Measurements from ENCODE around the gene ECI1. TPM values are rescaled to one million over a fixed set of nuclear protein-coding genes. Genes with fewer than 3 reads are reported as not detected.
A peak's percentile ranks its signal among the peaks of the same experiment; 100 is the strongest.

ECI1 gene
- total and polyA plus RNA-seq, 2 of the 13 experiments (the other 11 are each of a cell fraction or from before 2014, with no cell fraction given): 82.0 to 102 TPM

GRCh38 chr16:2267913-2268666, 16.7 kb upstream of the ECI1 start, which contains the start of gene RNPS1 (continued):
- TF ChIP-seq SMYD3 (CRISPR knock-in tag; IDR thresholded peaks at IDR 0.05) (0 out of 2 replicates have a peak, but pooled peaks have one; percentile 51), SETDB1 (CRISPR knock-in tag; IDR thresholded peaks at IDR 0.05; ENCODE audit: borderline replicate concordance) (no peak), PRDM15 (CRISPR knock-in tag; IDR thresholded peaks at IDR 0.05) (no peak), ZNF180 (CRISPR knock-in tag; IDR thresholded peaks at IDR 0.05; ENCODE audit: borderline replicate concordance, low read depth) (no peak), ZIK1 (CRISPR knock-in tag; IDR thresholded peaks at IDR 0.05; ENCODE audit: borderline replicate concordance, low read depth) (peak; percentile 65; the same call in 1 of the 2 replicates), ZNF776 (CRISPR knock-in tag; IDR thresholded peaks at IDR 0.05) (peak; percentile 80), DDIT3 (CRISPR knock-in tag; IDR thresholded peaks at IDR 0.05) (no peak), ZNF121 (CRISPR knock-in tag; IDR thresholded peaks at IDR 0.05) (0 out of 2 replicates have a peak, but pooled peaks have one; percentile 8), NFE2L2 (IDR thresholded peaks at IDR 0.05; ENCODE audit: low read length) (no peak), HNF4A (CRISPR knock-in tag; IDR thresholded peaks at IDR 0.05) (peak; percentile 43; the same call in 1 of the 2 replicates), EZH2 (conservative IDR thresholded peaks at IDR 0.05; ENCODE audit: low read depth, low read length) (no peak), HCFC1 (IDR thresholded peaks at IDR 0.05; ENCODE audit: low read depth, low read length) (peak; percentile 69), ZNF317 (CRISPR knock-in tag; IDR thresholded peaks at IDR 0.05) (peak; percentile 68), ETV5 (CRISPR knock-in tag; IDR thresholded peaks at IDR 0.05; ENCODE audit: borderline replicate concordance) (no peak; the same call in 1 of the 2 replicates), PITX1 (CRISPR knock-in tag; IDR thresholded peaks at IDR 0.05) (no peak; the same call in none of the 2 replicates), ATF7-NPFF (CRISPR knock-in tag; IDR thresholded peaks at IDR 0.05; ENCODE audit: low read depth) (peak; percentile 90), ATF7 (IDR thresholded peaks at IDR 0.05) (peak; percentile 95), ATF7 (CRISPR knock-in tag; IDR thresholded peaks at IDR 0.05) (peak; percentile 95), TCF12 (IDR thresholded peaks at IDR 0.05) (no peak), TCF12 (CRISPR knock-in tag; IDR thresholded peaks at IDR 0.05) (peak; percentile 68; the same call in 1 of the 2 replicates), CHCHD3 (CRISPR knock-in tag; IDR thresholded peaks at IDR 0.05) (peak; percentile 44), ASH2L (IDR thresholded peaks at IDR 0.05; ENCODE audit: insufficient read length, low read depth, low read length) (peak; percentile 86)
- TF ChIP-seq, protein P1, sequence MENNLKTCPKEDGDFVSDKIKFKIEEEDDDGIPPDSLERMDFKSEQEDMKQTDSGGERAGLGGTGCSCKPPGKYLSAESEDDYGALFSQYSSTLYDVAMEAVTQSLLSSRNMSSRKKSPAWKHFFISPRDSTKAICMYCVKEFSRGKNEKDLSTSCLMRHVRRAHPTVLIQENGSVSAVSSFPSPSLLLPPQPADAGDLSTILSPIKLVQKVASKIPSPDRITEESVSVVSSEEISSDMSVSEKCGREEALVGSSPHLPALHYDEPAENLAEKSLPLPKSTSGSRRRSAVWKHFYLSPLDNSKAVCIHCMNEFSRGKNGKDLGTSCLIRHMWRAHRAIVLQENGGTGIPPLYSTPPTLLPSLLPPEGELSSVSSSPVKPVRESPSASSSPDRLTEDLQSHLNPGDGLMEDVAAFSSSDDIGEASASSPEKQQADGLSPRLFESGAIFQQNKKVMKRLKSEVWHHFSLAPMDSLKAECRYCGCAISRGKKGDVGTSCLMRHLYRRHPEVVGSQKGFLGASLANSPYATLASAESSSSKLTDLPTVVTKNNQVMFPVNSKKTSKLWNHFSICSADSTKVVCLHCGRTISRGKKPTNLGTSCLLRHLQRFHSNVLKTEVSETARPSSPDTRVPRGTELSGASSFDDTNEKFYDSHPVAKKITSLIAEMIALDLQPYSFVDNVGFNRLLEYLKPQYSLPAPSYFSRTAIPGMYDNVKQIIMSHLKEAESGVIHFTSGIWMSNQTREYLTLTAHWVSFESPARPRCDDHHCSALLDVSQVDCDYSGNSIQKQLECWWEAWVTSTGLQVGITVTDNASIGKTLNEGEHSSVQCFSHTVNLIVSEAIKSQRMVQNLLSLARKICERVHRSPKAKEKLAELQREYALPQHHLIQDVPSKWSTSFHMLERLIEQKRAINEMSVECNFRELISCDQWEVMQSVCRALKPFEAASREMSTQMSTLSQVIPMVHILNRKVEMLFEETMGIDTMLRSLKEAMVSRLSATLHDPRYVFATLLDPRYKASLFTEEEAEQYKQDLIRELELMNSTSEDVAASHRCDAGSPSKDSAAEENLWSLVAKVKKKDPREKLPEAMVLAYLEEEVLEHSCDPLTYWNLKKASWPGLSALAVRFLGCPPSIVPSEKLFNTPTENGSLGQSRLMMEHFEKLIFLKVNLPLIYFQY (CRISPR knock-in tag; IDR thresholded peaks at IDR 0.05; ENCODE audit: borderline replicate concordance): peak; percentile 52; the same call in 1 of the 2 replicates

All from HepG2 (cell line).